Measurements from ENCODE around the gene C6orf47. TPM values are rescaled to one million over a fixed set of nuclear protein-coding genes. Genes with fewer than 3 reads are reported as not detected.

The C6orf47 gene
- total and polyA plus RNA-seq, 4 donors: 2.0 to 10.8 (median 7.4) TPM

DNA sequence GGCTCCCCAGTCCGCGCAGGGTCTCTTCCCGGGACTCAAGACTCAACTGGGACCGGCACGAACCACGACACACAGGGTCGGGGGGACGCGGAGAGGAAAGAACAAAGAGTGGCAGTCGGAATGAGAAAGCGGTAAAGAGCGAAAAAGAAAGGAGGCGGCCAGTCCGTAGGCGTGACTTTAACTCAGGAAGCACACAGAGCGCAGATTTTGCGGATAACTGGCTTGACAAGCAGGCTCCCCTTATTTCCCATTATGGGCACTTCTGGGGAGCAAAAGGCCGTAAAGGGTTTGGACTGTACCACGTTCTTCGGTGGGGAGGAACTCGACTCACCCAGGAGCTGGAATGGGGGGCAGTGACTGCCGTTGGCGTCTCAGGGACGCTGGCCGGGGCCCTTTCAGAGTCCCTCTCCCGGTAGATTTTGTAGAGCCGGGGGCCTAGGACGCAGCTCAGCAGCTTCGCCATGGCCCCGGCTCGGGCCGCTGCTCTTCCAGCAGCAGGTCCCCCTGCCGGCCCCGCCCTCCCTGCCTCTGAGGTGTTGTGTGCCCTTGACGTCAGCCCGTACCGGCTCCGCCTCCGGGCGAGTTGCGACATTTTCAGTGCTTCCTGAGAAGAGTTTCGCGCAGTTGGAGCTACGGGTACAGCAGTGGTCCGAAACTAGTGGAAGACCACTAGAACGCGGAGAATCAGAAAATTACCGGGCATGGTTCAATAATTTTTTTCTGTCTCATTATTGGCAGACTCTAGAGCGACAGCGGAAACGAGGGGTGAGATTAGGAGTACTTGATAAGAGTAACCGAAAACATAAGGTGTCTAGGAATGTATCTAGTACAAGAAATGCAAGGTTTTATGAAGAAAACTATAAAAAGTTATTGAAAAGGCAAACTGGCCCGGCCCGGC is 42.5 kb upstream of the C6orf47 start, which contains the start of gene ABHD16A:
TSS of gene ABHD16A (minus strand) at position 506 of the 898 bp plus-strand sequence. CDS start at position 463, 43 bp downstream.
- Histone ChIP-seq H3K9ac (ENCODE audit: low read depth in 1 of 2, low read length in 2 of 2) (peak within 1 kb of the TSS; percentile 85 to 98), H3K4me1 (ENCODE audit: control insufficient read depth in 4 of 4, insufficient read depth in 4 of 4, low read length in 3 of 4) (peaks cover 0 to 17% (median 14%) of the 10 kb centered on the region in 4 donors), H3K36me3 (ENCODE audit: control insufficient read depth in 4 of 4, insufficient read depth in 3 of 4, low read depth in 1 of 4, low read length in 3 of 4) (peaks cover 0 to 5% (median 3%) of the 10 kb centered on the region in 4 donors), H3K27ac (ENCODE audit: low read depth in 1 of 2, low read length in 2 of 2) (peak within 1 kb of the TSS; percentile 94), H3K27me3 (ENCODE audit: control insufficient read depth in 4 of 4, insufficient read depth in 4 of 4, low read length in 3 of 4) (no peaks in the 10 kb centered on the region), H3K9me3 (ENCODE audit: control insufficient read depth in 4 of 4, low read length in 3 of 4) (no peaks in the 10 kb centered on the region), H3K4me3 (ENCODE audit: low read depth in 1 of 3, low read length in 3 of 3) (peak within 1 kb of the TSS; percentile 72 to 96 (median 73))
- TF ChIP-seq NR2F2 (IDR thresholded peaks at IDR 0.05) (peak; percentile 9), GABPA (IDR thresholded peaks at IDR 0.05 in 1 of 2, conservative IDR thresholded peaks at IDR 0.05 in 1 of 2) (peak; percentile 46 to 87), RXRA (IDR thresholded peaks at IDR 0.05) (peak; percentile 63 to 66), JUND (IDR thresholded peaks at IDR 0.05) (peak in 1 of 2 donors; percentile 87), FOXA2 (IDR thresholded peaks at IDR 0.05) (peak; percentile 66), FOXA1 (IDR thresholded peaks at IDR 0.05) (peak; percentile 73), RAD21 (IDR thresholded peaks at IDR 0.05) (peak; percentile 48 to 61), SP1 (IDR thresholded peaks at IDR 0.05) (peak; percentile 75), YY1 (IDR thresholded peaks at IDR 0.05) (peak; percentile 92), EGR1 (IDR thresholded peaks at IDR 0.05; ENCODE audit: low read depth in 2 of 2) (peak; percentile 55 to 60), HNF4A (conservative IDR thresholded peaks at IDR 0.05) (peak; percentile 57 to 72), TAF1 (conservative IDR thresholded peaks at IDR 0.05) (peak; percentile 54), HNF4G (IDR thresholded peaks at IDR 0.05) (peak; percentile 15)
- TF ChIP-seq, protein P1, sequence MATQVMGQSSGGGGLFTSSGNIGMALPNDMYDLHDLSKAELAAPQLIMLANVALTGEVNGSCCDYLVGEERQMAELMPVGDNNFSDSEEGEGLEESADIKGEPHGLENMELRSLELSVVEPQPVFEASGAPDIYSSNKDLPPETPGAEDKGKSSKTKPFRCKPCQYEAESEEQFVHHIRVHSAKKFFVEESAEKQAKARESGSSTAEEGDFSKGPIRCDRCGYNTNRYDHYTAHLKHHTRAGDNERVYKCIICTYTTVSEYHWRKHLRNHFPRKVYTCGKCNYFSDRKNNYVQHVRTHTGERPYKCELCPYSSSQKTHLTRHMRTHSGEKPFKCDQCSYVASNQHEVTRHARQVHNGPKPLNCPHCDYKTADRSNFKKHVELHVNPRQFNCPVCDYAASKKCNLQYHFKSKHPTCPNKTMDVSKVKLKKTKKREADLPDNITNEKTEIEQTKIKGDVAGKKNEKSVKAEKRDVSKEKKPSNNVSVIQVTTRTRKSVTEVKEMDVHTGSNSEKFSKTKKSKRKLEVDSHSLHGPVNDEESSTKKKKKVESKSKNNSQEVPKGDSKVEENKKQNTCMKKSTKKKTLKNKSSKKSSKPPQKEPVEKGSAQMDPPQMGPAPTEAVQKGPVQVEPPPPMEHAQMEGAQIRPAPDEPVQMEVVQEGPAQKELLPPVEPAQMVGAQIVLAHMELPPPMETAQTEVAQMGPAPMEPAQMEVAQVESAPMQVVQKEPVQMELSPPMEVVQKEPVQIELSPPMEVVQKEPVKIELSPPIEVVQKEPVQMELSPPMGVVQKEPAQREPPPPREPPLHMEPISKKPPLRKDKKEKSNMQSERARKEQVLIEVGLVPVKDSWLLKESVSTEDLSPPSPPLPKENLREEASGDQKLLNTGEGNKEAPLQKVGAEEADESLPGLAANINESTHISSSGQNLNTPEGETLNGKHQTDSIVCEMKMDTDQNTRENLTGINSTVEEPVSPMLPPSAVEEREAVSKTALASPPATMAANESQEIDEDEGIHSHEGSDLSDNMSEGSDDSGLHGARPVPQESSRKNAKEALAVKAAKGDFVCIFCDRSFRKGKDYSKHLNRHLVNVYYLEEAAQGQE (IDR thresholded peaks at IDR 0.05): peak; percentile 79
- TF ChIP-seq, protein P2, sequence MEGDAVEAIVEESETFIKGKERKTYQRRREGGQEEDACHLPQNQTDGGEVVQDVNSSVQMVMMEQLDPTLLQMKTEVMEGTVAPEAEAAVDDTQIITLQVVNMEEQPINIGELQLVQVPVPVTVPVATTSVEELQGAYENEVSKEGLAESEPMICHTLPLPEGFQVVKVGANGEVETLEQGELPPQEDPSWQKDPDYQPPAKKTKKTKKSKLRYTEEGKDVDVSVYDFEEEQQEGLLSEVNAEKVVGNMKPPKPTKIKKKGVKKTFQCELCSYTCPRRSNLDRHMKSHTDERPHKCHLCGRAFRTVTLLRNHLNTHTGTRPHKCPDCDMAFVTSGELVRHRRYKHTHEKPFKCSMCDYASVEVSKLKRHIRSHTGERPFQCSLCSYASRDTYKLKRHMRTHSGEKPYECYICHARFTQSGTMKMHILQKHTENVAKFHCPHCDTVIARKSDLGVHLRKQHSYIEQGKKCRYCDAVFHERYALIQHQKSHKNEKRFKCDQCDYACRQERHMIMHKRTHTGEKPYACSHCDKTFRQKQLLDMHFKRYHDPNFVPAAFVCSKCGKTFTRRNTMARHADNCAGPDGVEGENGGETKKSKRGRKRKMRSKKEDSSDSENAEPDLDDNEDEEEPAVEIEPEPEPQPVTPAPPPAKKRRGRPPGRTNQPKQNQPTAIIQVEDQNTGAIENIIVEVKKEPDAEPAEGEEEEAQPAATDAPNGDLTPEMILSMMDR (IDR thresholded peaks at IDR 0.05; ENCODE audit: low read depth, low read length, missing input control): peak; percentile 9
- TF ChIP-seq, protein P3, sequence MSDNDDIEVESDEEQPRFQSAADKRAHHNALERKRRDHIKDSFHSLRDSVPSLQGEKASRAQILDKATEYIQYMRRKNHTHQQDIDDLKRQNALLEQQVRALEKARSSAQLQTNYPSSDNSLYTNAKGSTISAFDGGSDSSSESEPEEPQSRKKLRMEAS (IDR thresholded peaks at IDR 0.05): peak; percentile 87
- TF ChIP-seq, protein P4, sequence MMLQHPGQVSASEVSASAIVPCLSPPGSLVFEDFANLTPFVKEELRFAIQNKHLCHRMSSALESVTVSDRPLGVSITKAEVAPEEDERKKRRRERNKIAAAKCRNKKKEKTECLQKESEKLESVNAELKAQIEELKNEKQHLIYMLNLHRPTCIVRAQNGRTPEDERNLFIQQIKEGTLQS (IDR thresholded peaks at IDR 0.05): peak; percentile 59
- TF ChIP-seq, protein P5, sequence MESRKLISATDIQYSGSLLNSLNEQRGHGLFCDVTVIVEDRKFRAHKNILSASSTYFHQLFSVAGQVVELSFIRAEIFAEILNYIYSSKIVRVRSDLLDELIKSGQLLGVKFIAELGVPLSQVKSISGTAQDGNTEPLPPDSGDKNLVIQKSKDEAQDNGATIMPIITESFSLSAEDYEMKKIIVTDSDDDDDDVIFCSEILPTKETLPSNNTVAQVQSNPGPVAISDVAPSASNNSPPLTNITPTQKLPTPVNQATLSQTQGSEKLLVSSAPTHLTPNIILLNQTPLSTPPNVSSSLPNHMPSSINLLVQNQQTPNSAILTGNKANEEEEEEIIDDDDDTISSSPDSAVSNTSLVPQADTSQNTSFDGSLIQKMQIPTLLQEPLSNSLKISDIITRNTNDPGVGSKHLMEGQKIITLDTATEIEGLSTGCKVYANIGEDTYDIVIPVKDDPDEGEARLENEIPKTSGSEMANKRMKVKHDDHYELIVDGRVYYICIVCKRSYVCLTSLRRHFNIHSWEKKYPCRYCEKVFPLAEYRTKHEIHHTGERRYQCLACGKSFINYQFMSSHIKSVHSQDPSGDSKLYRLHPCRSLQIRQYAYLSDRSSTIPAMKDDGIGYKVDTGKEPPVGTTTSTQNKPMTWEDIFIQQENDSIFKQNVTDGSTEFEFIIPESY (IDR thresholded peaks at IDR 0.05): peak; percentile 97
- peak; percentile 98 for DNase-seq (ENCODE audit: low spot score)
- WGBS: under 1% methylated on average over 54 of the region's 54 CpGs

All from liver (tissue), 9 donors.